ENCODE results near the gene SNF8. TPM values are rescaled to one million over a fixed set of nuclear protein-coding genes. Genes with fewer than 3 reads are reported as not detected.

SNF8 gene
- total and polyA plus RNA-seq, 9 of the 15 experiments (the other 6 are each of a cell fraction or from before 2014, with no cell fraction given), result 6.9 to 149 (median 117) TPM

DNA sequence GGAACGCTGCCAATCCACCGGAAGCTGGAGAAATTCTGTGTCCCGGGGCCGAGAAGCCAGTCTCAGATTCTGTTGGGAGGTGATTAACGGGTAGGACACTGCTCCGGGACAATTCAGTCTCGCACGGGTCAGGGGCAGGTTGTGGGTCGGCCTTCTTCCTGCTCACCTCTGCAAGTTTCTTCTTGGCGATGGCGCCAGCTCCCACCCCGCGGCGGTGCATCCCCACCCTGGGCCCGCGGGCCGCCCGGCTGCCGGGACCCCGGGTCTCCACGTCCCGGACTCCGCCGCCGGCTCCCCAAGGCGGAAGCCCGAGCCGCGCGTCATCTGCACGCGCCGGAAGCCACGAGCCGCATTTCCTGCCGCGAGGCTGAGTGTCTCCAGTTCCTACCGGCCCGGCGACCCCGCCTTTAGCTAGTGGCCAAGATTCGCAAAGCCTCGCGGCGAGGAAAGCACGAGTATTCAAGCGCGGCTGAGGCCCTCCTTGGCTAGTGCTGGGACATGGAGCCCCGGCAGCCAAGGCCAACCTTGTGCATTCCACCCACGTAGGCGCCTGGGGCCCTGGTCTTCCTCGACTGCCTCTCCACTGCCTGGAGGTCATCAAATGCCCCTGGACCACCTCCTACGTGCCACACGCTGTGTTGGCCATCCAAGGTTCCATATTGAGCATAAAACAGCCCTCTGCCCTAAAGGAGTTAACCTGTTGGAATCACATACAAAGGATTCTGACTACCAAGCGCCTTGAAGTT lies at the start of gene SNF8 (continued):
- TF ChIP-seq, protein P1, sequence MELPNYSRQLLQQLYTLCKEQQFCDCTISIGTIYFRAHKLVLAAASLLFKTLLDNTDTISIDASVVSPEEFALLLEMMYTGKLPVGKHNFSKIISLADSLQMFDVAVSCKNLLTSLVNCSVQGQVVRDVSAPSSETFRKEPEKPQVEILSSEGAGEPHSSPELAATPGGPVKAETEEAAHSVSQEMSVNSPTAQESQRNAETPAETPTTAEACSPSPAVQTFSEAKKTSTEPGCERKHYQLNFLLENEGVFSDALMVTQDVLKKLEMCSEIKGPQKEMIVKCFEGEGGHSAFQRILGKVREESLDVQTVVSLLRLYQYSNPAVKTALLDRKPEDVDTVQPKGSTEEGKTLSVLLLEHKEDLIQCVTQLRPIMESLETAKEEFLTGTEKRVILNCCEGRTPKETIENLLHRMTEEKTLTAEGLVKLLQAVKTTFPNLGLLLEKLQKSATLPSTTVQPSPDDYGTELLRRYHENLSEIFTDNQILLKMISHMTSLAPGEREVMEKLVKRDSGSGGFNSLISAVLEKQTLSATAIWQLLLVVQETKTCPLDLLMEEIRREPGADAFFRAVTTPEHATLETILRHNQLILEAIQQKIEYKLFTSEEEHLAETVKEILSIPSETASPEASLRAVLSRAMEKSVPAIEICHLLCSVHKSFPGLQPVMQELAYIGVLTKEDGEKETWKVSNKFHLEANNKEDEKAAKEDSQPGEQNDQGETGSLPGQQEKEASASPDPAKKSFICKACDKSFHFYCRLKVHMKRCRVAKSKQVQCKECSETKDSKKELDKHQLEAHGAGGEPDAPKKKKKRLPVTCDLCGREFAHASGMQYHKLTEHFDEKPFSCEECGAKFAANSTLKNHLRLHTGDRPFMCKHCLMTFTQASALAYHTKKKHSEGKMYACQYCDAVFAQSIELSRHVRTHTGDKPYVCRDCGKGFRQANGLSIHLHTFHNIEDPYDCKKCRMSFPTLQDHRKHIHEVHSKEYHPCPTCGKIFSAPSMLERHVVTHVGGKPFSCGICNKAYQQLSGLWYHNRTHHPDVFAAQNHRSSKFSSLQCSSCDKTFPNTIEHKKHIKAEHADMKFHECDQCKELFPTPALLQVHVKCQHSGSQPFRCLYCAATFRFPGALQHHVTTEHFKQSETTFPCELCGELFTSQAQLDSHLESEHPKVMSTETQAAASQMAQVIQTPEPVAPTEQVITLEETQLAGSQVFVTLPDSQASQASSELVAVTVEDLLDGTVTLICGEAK (IDR thresholded peaks at IDR 0.05), result peak; percentile 98
- TF ChIP-seq, protein P1 (CRISPR knock-in tag; IDR thresholded peaks at IDR 0.05), result no peak
- no peak for TF ChIP-seq HDAC6 (IDR thresholded peaks at IDR 0.05; ENCODE audit: low read depth, low read length)
- TF ChIP-seq HDAC1 (IDR thresholded peaks at IDR 0.05), result peak in 1 of 2 experiments; percentile 79; a peak in 2 of 4 replicates
- TF ChIP-seq ARHGAP35 (IDR thresholded peaks at IDR 0.05; ENCODE audit: partially characterized antibody), result no peak
- peak; percentile 27 to 90; a peak in 1 of 4 replicates for TF ChIP-seq TEAD1 (CRISPR knock-in tag; IDR thresholded peaks at IDR 0.05)
- peak; percentile 67 for TF ChIP-seq ATF7 (IDR thresholded peaks at IDR 0.05)
- TF ChIP-seq NR3C1 (CRISPR knock-in tag; IDR thresholded peaks at IDR 0.05), result no peak
- TF ChIP-seq, protein P2, sequence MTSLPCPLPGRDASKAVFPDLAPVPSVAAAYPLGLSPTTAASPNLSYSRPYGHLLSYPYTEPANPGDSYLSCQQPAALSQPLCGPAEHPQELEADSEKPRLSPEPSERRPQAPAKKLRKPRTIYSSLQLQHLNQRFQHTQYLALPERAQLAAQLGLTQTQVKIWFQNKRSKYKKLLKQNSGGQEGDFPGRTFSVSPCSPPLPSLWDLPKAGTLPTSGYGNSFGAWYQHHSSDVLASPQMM (CRISPR knock-in tag; IDR thresholded peaks at IDR 0.05), result no peak
- TF ChIP-seq, protein P3, sequence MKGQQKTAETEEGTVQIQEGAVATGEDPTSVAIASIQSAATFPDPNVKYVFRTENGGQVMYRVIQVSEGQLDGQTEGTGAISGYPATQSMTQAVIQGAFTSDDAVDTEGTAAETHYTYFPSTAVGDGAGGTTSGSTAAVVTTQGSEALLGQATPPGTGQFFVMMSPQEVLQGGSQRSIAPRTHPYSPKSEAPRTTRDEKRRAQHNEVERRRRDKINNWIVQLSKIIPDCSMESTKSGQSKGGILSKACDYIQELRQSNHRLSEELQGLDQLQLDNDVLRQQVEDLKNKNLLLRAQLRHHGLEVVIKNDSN (CRISPR knock-in tag; IDR thresholded peaks at IDR 0.05), result peak; percentile 57; the same call in 1 of the 2 replicates
- peak; percentile 97 for TF ChIP-seq POLR2G (IDR thresholded peaks at IDR 0.05; ENCODE audit: low read depth, low read length)
- no peak for TF ChIP-seq GTF2A2 (tag; IDR thresholded peaks at IDR 0.05)
- TF ChIP-seq KAT7 (CRISPR knock-in tag; IDR thresholded peaks at IDR 0.05; ENCODE audit: borderline replicate concordance), result peak; percentile 91; the same call in 1 of the 2 replicates
- peak; percentile 53; the same call in 1 of the 2 replicates for TF ChIP-seq SPI1 (IDR thresholded peaks at IDR 0.05; ENCODE audit: borderline replicate concordance, low read depth, low read length)
- peak; percentile 94 for TF ChIP-seq C11orf30 (IDR thresholded peaks at IDR 0.05; ENCODE audit: low read depth)
- peak; percentile 68 for TF ChIP-seq SP1 (CRISPR knock-in tag; IDR thresholded peaks at IDR 0.05)
- TF ChIP-seq SMARCE1 (IDR thresholded peaks at IDR 0.05), result no peak
- TF ChIP-seq MTA1 (IDR thresholded peaks at IDR 0.05; ENCODE audit: borderline replicate concordance), result peak; percentile 96
